ENCODE measurements around the gene STK36. TPM values are rescaled to one million over a fixed set of nuclear protein-coding genes. Genes with fewer than 3 reads are reported as not detected.

STK36 gene
- total RNA-seq, 6 experiments from 2014 or later: 9.2 to 14.0 (median 12.7) TPM

DNA sequence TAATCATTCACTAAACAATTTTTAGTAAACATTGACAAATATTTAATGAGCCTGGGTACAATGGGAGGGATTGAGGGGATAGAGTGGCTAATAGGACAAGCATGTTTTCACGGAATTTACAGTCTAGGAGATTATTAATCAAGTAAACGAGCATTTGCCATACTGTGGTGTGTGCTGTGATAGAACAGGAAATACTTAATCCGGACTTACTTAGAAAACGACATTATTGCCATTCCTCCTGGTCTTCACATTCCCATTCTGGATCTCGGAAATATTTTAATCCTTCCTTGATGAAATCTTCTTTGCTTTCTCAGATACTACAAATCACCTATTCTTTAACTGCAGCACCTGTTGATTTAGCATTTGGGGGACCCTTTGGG is 39.7 kb downstream of the STK36 start:
- peak overlapping the region; percentile 82 to 91 (median 89) for H3K4me3 ChIP-seq
- H3K27ac ChIP-seq: peak overlapping the region; percentile 73 to 92 (median 86)
- peak in 1 of 4 donors; percentile 45 for ATAC-seq

GRCh38 chr2:218713922-218714321 is 42.0 kb downstream of the STK36 start:
- no peaks in the 10 kb centered on the region for H3K27me3 ChIP-seq
- ATAC-seq: no peak
- TF ChIP-seq POLR2A (IDR thresholded peaks at IDR 0.05): no peak
- TF ChIP-seq, protein P1, sequence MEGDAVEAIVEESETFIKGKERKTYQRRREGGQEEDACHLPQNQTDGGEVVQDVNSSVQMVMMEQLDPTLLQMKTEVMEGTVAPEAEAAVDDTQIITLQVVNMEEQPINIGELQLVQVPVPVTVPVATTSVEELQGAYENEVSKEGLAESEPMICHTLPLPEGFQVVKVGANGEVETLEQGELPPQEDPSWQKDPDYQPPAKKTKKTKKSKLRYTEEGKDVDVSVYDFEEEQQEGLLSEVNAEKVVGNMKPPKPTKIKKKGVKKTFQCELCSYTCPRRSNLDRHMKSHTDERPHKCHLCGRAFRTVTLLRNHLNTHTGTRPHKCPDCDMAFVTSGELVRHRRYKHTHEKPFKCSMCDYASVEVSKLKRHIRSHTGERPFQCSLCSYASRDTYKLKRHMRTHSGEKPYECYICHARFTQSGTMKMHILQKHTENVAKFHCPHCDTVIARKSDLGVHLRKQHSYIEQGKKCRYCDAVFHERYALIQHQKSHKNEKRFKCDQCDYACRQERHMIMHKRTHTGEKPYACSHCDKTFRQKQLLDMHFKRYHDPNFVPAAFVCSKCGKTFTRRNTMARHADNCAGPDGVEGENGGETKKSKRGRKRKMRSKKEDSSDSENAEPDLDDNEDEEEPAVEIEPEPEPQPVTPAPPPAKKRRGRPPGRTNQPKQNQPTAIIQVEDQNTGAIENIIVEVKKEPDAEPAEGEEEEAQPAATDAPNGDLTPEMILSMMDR (IDR thresholded peaks at IDR 0.05): no peak
- peaks cover 0 to 6% (median 0%) of the 10 kb centered on the region in 4 donors for H3K36me3 ChIP-seq
- DNase-seq: no peak
- H3K27ac ChIP-seq: no peak overlapping the region
- WGBS (ENCODE audit: insufficient coverage, low coverage, low lambda C conversion rate, missing lambda C conversion rate): 94% methylated on average over 2 of the region's 2 CpGs
- no peaks in the 10 kb centered on the region for H3K9me3 ChIP-seq
- intact Hi-C loops (cut with DNase I): loop anchor here in 1 of 2 donors (10.0 kb wide), 1 partner anchor 121 kb away; the partner anchor contains the start of gene PRKAG3
- H3K4me3 ChIP-seq: no peak overlapping the region
- H3K4me1 ChIP-seq: peaks cover 0 to 8% (median 0%) of the 10 kb centered on the region in 4 donors

More for the DNA sequence above, 39.7 kb downstream of the STK36 start:
- intact Hi-C loops (cut with DNase I): loop anchor here in 1 of 2 donors (10.0 kb wide), 1 partner anchor 123 kb away; the partner anchor contains the start of gene PRKAG3
- no peaks in the 10 kb centered on the region for H3K9me3 ChIP-seq
- TF ChIP-seq, protein P1 (IDR thresholded peaks at IDR 0.05): no peak
- no peak for TF ChIP-seq POLR2A (IDR thresholded peaks at IDR 0.05)
- no peaks in the 10 kb centered on the region for H3K27me3 ChIP-seq
- 5% methylated on average over 5 of the region's 5 CpGs for WGBS (ENCODE audit: insufficient coverage, low coverage, low lambda C conversion rate, missing lambda C conversion rate)
- H3K4me1 ChIP-seq: peaks cover 0 to 8% (median 0%) of the 10 kb centered on the region in 4 donors
- H3K36me3 ChIP-seq: peaks cover 0 to 6% (median 0%) of the 10 kb centered on the region in 4 donors
- no peak for DNase-seq

- Histone ChIP-seq H3K36me3 (peaks cover 0 to 6% (median 0%) of the 10 kb centered on the region in 4 donors), H3K4me3 (no peak overlapping the region), H3K4me1 (peaks cover 0 to 8% (median under 1%) of the 10 kb centered on the region in 4 donors), H3K27me3 (no peaks in the 10 kb centered on the region), H3K27ac (no peak overlapping the region), H3K9me3 (no peaks in the 10 kb centered on the region)
- no peak for TF ChIP-seq POLR2A (IDR thresholded peaks at IDR 0.05)
- TF ChIP-seq, protein P1 (IDR thresholded peaks at IDR 0.05): no peak
- no peak for DNase-seq
- 84% methylated on average over 4 of the region's 4 CpGs for WGBS (ENCODE audit: insufficient coverage, low coverage, low lambda C conversion rate, missing lambda C conversion rate)
- no peak for ATAC-seq
- intact Hi-C loops (cut with DNase I): loop anchor here in 1 of 2 donors (10.0 kb wide), 1 partner anchor 119 kb away; the partner anchor contains the start of gene PRKAG3
Measured at GRCh38 chr2:218716070-218716469, 44.2 kb downstream of the STK36 start.

GRCh38 chr2:218717262-218717661 is 45.4 kb downstream of the STK36 start:
- peak in 1 of 4 donors; percentile 71 for ATAC-seq
- no peak overlapping the region for H3K27ac ChIP-seq
- no peak for DNase-seq
- no peaks in the 10 kb centered on the region for H3K9me3 ChIP-seq
- H3K4me1 ChIP-seq: peaks cover 0 to 8% (median 0%) of the 10 kb centered on the region in 4 donors
- H3K27me3 ChIP-seq: no peaks in the 10 kb centered on the region
- H3K4me3 ChIP-seq: no peak overlapping the region
- peaks cover 0 to 6% (median 0%) of the 10 kb centered on the region in 4 donors for H3K36me3 ChIP-seq
- intact Hi-C loops (cut with DNase I): loop anchor here in 1 of 2 donors (10.0 kb wide), 1 partner anchor 118 kb away; the partner anchor contains the start of gene PRKAG3
- 76% methylated on average over 3 of the region's 3 CpGs for WGBS (ENCODE audit: insufficient coverage, low coverage, low lambda C conversion rate, missing lambda C conversion rate)
- no peak for TF ChIP-seq POLR2A (IDR thresholded peaks at IDR 0.05)

DNA sequence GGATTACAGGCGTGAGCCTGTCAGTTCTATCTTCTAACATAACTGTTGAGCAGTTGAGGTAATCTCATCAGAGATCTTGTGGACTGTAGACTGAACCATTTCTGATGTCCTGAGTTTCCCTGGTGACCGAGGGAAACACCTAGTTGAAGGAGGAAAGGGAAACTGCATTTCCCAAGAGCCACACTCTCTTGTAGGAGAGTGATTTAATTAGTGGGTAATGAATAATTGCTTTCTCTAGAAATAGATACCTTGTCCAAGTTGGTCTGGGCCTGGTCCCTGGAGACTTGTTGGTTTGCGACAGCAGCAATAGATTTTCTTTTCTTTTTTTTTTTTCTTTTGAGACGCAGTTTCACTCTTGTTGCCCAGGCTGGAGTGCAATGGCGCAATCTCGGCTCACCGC is 46.2 kb downstream of the STK36 start:
- Histone ChIP-seq H3K9me3 (no peaks in the 10 kb centered on the region), H3K36me3 (peaks cover 0 to 6% (median 0%) of the 10 kb centered on the region in 4 donors), H3K4me1 (peaks cover 0 to 8% (median 0%) of the 10 kb centered on the region in 4 donors), H3K4me3 (no peak overlapping the region), H3K27me3 (no peaks in the 10 kb centered on the region), H3K27ac (no peak overlapping the region)
- no peak for TF ChIP-seq POLR2A (IDR thresholded peaks at IDR 0.05)
- TF ChIP-seq, protein P1 (IDR thresholded peaks at IDR 0.05): no peak
- ATAC-seq: no peak
- WGBS (ENCODE audit: insufficient coverage, low coverage, low lambda C conversion rate, missing lambda C conversion rate): 87% methylated on average over 4 of the region's 7 CpGs
- DNase-seq: no peak
- intact Hi-C loops (cut with DNase I): loop anchor here in 1 of 2 donors (10.0 kb wide), 1 partner anchor 117 kb away; the partner anchor contains the start of gene PRKAG3
